Measurements from ENCODE around the gene PLD1.
A peak's percentile ranks its signal among the peaks of the same experiment; 100 is the strongest.
"Not testable (repeated sequence)": the region's sequence is repeated elsewhere in the genome, so short reads cannot be mapped to it uniquely, and the experiment has no call there.

The PLD1 gene

GRCh38 chr3:171615686-171616085 is 194.6 kb downstream of the PLD1 start:
- no peak for DNase-seq (ENCODE audit: low spot score)

GRCh38 chr3:171615281-171615680 is 195.0 kb downstream of the PLD1 start:
- no peak for DNase-seq (ENCODE audit: low spot score)

- DNase-seq (ENCODE audit: low spot score) = peak; percentile 52
Observed at GRCh38 chr3:171614318-171614921, 195.9 kb downstream of the PLD1 start.

GRCh38 chr3:171607452-171607851 is 202.8 kb downstream of the PLD1 start:
- no peak for DNase-seq (ENCODE audit: low spot score)

GRCh38 chr3:171606151-171606751 is 204.0 kb downstream of the PLD1 start:
- no peak for DNase-seq (ENCODE audit: low spot score)

GRCh38 chr3:171604370-171604769 is 205.9 kb downstream of the PLD1 start:
- no peak for DNase-seq (ENCODE audit: low spot score)

- DNase-seq (ENCODE audit: low spot score) = no peak
Observed at GRCh38 chr3:171602072-171602471, 208.2 kb downstream of the PLD1 start.

GRCh38 chr3:171600030-171600429 is 210.3 kb downstream of the PLD1 start:
- DNase-seq (ENCODE audit: low spot score) = no peak

- no peak for DNase-seq (ENCODE audit: low spot score)
Observed at GRCh38 chr3:171598990-171599389, 211.3 kb downstream of the PLD1 start.

GRCh38 chr3:171592786-171593185 is 217.5 kb downstream of the PLD1 start:
- no peak for DNase-seq (ENCODE audit: low spot score)

GRCh38 chr3:171591070-171591469 is 219.2 kb downstream of the PLD1 start:
- DNase-seq (ENCODE audit: low spot score) = no peak

- DNase-seq (ENCODE audit: low spot score) = no peak
Observed at GRCh38 chr3:171586274-171586673, 224.0 kb downstream of the PLD1 start.

GRCh38 chr3:171585039-171585438 is 225.2 kb downstream of the PLD1 start:
- no peak for DNase-seq (ENCODE audit: low spot score)

GRCh38 chr3:171584100-171584499 is 226.2 kb downstream of the PLD1 start:
- DNase-seq (ENCODE audit: low spot score) = no peak

- DNase-seq (ENCODE audit: low spot score) = no peak
Observed at GRCh38 chr3:171574556-171575240, 235.6 kb downstream of the PLD1 start.

GRCh38 chr3:171569571-171570132 is 240.6 kb downstream of the PLD1 start:
- DNase-seq (ENCODE audit: low spot score) = no peak

GRCh38 chr3:171568766-171569165 is 241.5 kb downstream of the PLD1 start:
- no peak for DNase-seq (ENCODE audit: low spot score)

GRCh38 chr3:171566803-171567422 is 243.4 kb downstream of the PLD1 start:
- peak; percentile 59 for DNase-seq (ENCODE audit: low spot score)

GRCh38 chr3:171565481-171566058 is 244.7 kb downstream of the PLD1 start:
- DNase-seq (ENCODE audit: low spot score) = no peak

- no peak for DNase-seq (ENCODE audit: low spot score)
Observed at GRCh38 chr3:171564748-171565480, 245.4 kb downstream of the PLD1 start.

GRCh38 chr3:171563298-171563697 is 247.0 kb downstream of the PLD1 start:
- no peak for DNase-seq (ENCODE audit: low spot score)

- not testable (repeated sequence) for DNase-seq (ENCODE audit: low spot score)
Observed at GRCh38 chr3:171562459-171562858, 247.8 kb downstream of the PLD1 start.
